Measurements from ENCODE around the gene ZNF75A. TPM values are rescaled to one million over a fixed set of nuclear protein-coding genes. Genes with fewer than 3 reads are reported as not detected.
"Not testable (repeated sequence)": the region's sequence is repeated elsewhere in the genome, so short reads cannot be mapped to it uniquely, and the experiment has no call there.

ZNF75A gene
- total and polyA plus RNA-seq, 8 donors: 6.7 to 27.5 (median 12.0) TPM

DNA sequence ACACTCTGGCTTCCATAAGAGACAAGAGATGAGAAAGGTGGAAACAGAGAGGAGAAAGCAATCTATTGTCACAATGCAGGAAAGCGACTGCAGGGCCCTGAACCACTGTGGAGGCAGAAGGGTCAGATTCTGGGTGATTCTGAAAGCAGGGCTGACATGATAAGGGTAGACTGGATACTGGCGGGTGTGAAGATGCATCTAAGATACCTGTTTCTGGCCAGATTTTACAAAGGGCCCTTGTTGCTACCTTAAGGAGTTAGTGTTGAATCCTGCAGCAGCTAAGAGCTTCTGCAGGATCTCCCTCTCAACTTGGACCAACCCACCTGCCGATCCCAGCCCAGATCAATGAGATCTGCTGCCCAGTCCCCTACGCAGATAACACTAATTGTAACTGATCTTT is 42.8 kb upstream of the ZNF75A start:
- ATAC-seq (no peak), FAIRE-seq (no peak), DNase-seq (no peak)
- WGBS, 2 donors: 86 to 89% methylated on average over 4 of the region's 4 CpGs
- TF ChIP-seq, protein P1, sequence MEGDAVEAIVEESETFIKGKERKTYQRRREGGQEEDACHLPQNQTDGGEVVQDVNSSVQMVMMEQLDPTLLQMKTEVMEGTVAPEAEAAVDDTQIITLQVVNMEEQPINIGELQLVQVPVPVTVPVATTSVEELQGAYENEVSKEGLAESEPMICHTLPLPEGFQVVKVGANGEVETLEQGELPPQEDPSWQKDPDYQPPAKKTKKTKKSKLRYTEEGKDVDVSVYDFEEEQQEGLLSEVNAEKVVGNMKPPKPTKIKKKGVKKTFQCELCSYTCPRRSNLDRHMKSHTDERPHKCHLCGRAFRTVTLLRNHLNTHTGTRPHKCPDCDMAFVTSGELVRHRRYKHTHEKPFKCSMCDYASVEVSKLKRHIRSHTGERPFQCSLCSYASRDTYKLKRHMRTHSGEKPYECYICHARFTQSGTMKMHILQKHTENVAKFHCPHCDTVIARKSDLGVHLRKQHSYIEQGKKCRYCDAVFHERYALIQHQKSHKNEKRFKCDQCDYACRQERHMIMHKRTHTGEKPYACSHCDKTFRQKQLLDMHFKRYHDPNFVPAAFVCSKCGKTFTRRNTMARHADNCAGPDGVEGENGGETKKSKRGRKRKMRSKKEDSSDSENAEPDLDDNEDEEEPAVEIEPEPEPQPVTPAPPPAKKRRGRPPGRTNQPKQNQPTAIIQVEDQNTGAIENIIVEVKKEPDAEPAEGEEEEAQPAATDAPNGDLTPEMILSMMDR (IDR thresholded peaks at IDR 0.05): no peak
- no peak overlapping the region for H3K27ac ChIP-seq
- H3K27me3 ChIP-seq: no peaks in the 10 kb centered on the region
- H3K36me3 ChIP-seq: no peaks in the 10 kb centered on the region
- no peaks in the 10 kb centered on the region for H3K9me3 ChIP-seq
- no peak overlapping the region for H3K4me3 ChIP-seq
- intact Hi-C loops (cut with DNase I): no loop called here
- H3K4me1 ChIP-seq: peaks cover 0 to 6% (median 3%) of the 10 kb centered on the region in 3 donors

GRCh38 chr16:3264137-3265036 is 40.9 kb upstream of the ZNF75A start:
- Histone ChIP-seq H3K27ac (peak overlapping the region; percentile 89 to 97 (median 92)), H3K4me3 (peak overlapping the region; percentile 65 to 85 (median 74)), H3K36me3 (no peaks in the 10 kb centered on the region), H3K27me3 (no peaks in the 10 kb centered on the region), H3K4me1 (peaks cover 0 to 6% (median 3%) of the 10 kb centered on the region in 3 donors), H3K9me3 (no peaks in the 10 kb centered on the region)
- TF ChIP-seq, protein P1 (IDR thresholded peaks at IDR 0.05): no peak
- 2% methylated on average over 77 of the region's 77 CpGs for WGBS, 2 donors
- peak; percentile 94 to 96 (median 95) for ATAC-seq
- intact Hi-C loops (cut with DNase I): no loop called here
- DNase-seq: peak; percentile 92 to 98 (median 94)
- FAIRE-seq: no peak

DNA sequence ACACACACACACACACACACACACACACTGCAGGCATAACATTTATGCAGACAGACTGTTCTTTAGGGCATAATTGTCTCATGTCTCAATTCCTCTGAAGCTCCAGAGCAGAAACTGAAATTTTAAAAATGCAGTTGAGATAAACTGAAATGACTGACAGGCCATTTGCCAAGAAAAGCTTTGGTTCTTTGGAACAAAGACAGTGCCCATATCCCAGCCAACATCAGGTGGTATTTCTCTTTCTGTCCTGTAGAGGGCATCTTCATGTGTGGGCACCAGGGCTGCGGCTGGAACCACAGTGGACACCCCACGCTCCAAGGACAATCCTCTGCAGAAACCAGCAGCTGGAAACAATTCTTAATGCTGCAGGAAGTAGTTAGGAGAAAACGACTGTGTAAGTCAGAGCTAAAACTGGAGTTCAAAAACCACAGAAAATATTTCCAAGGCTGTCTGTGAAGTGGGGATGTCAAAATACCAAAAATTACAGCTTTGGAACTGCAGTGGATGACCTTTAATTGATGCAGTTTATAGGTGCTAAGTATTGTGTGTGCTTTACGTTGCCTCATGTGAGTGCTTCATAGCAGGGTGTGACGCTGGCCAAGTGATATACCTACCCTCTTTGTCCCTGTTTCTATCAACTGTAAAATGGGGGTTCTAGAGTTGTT is 38.3 kb upstream of the ZNF75A start:
- WGBS, 2 donors: 65 to 82% methylated on average over 5 of the region's 5 CpGs
- Histone ChIP-seq H3K4me1 (peaks cover 0 to 6% (median 3%) of the 10 kb centered on the region in 3 donors), H3K4me3 (no peak overlapping the region), H3K36me3 (no peaks in the 10 kb centered on the region), H3K27me3 (no peaks in the 10 kb centered on the region), H3K27ac (no peak overlapping the region), H3K9me3 (no peaks in the 10 kb centered on the region)
- TF ChIP-seq, protein P1 (IDR thresholded peaks at IDR 0.05): peak in 3 of 4 donors; percentile 11 to 21 (median 21)
- FAIRE-seq (no peak), DNase-seq (peak in 1 of 6 donors; percentile 31), ATAC-seq (no peak)
- intact Hi-C loops (cut with DNase I): no loop called here

DNA sequence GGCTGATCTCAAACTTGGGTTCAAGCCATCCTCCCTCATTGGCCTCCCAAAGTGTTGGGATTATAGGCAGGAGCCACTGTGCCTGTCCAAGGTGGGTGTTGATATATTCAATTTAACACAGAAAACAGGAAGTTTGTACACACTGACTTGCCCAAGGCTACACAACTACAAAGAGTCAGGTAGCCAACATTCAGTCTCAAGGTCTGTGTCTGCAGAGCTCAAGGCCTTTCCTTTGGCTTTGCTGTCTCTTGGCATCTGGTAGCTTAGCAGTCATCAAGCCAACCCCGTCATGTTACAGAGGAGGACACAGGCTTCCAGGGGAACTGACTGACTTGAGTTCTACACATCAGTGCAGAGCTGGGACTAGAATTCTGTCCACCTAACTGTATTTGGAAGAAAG is 37.0 kb upstream of the ZNF75A start:
- intact Hi-C loops (cut with DNase I): no loop called here
- Histone ChIP-seq H3K27ac (no peak overlapping the region), H3K9me3 (no peaks in the 10 kb centered on the region), H3K27me3 (no peaks in the 10 kb centered on the region), H3K4me1 (peaks cover 0 to 6% (median 3%) of the 10 kb centered on the region in 3 donors), H3K36me3 (no peaks in the 10 kb centered on the region), H3K4me3 (no peak overlapping the region)
- 66 to 85% methylated on average over 1 of the region's 1 CpG for WGBS, 2 donors
- no peak for ATAC-seq
- DNase-seq: no peak
- TF ChIP-seq, protein P1 (IDR thresholded peaks at IDR 0.05): no peak
- FAIRE-seq: no peak

DNA sequence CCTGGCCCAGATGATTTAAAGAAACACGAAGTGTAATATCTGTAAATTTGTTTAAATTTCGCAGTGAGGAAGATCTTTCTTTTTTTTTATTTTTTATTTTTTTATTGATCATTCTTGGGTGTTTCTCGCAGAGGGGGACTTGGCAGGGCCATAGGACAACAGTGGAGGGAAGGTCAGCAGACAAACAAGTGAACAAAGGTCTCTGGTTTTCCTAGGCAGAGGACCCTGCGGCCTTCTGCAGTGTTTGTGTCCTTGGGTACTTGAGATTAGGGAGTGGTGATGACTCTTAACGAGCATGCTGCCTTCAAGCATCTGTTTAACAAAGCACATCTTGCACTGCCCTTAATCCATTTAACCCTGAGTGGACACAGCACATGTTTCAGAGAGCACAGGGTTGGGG is 34.6 kb upstream of the ZNF75A start:
- H3K27me3 ChIP-seq; H3K4me1 ChIP-seq; H3K9me3 ChIP-seq; intact Hi-C loops (cut with DNase I); FAIRE-seq; H3K4me3 ChIP-seq; ATAC-seq; H3K27ac ChIP-seq; DNase-seq; H3K36me3 ChIP-seq: not testable (repeated sequence)
- WGBS, 2 donors: 72 to 91% methylated on average over 4 to 5 of the region's 5 CpGs

DNA sequence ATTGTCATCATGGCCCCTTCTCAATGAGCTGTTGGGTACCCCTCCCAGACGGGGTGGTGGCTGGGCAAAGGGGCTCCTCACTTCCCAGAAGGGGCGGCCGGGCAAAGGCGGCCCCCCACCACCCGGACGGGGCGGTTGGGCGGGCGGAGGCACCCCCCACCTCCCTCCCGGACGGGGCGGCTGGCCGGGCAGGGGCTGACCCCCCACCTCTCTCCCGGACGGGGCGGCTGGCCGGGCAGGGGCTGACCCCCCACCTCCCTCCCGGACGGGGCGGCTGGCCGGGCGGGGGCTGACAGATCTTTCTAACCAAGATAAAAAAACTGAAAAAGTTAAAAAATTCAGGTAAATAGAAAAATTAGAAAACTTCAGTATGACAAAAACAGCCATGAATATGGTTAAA is 34.0 kb upstream of the ZNF75A start:
- H3K4me3 ChIP-seq; H3K36me3 ChIP-seq; DNase-seq; ATAC-seq; H3K4me1 ChIP-seq; FAIRE-seq; H3K27me3 ChIP-seq; H3K27ac ChIP-seq; H3K9me3 ChIP-seq; intact Hi-C loops (cut with DNase I): not testable (repeated sequence)
- WGBS, 2 donors: 91 to 94% methylated on average over 22 of the region's 22 CpGs

Measured in pancreas (tissue), 10 donors.